Measurements from ENCODE around the gene OFD1. TPM values are rescaled to one million over a fixed set of nuclear protein-coding genes. Genes with fewer than 3 reads are reported as not detected.

The OFD1 gene
- total and polyA plus RNA-seq, 12 donors, result 7.6 to 51.5 (median 9.2) TPM

DNA sequence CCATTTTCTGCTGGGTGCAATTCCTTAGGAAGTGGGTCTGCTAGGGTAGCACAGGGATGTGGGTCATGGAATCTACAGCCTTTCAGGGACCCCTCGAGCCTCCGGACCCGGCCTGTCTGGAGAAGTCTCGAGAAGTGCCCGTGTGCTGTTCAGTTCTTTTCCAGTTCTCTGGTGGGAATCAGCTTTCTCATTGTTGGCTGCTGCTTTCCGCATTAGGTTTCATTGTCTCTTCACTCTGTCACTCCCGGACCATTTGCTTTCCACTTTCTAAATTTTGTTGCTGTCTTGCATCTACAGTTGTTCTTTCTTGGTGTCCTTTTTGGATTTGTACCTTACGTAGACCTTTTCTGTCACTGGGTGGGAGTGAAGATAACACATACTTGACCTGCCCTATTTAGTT lies 39.6 kb upstream of the OFD1 start:
- no peak overlapping the region for H3K4me3 ChIP-seq
- no peak for DNase-seq
- H3K27ac ChIP-seq, result peak overlapping the region in 1 of 10 donors; percentile 26
- H3K27me3 ChIP-seq, result peaks cover 0 to 24% (median 0%) of the 10 kb centered on the region in 7 donors
- H3K36me3 ChIP-seq, result no peaks in the 10 kb centered on the region
- peaks cover 0 to 80% (median 60%) of the 10 kb centered on the region in 9 donors for H3K4me1 ChIP-seq
- H3K9me3 ChIP-seq, result no peaks in the 10 kb centered on the region
- WGBS, 2 donors, result 52 to 61% methylated on average over 8 of the region's 8 CpGs
- intact Hi-C loops (cut with DNase I), result loop anchor here in 1 of 10 donors (5.0 kb wide), 1 partner anchor 37 kb away; the partner anchor contains the start of genes OFD1 and TRAPPC2
- no peak for ATAC-seq
- TF ChIP-seq, protein P1, sequence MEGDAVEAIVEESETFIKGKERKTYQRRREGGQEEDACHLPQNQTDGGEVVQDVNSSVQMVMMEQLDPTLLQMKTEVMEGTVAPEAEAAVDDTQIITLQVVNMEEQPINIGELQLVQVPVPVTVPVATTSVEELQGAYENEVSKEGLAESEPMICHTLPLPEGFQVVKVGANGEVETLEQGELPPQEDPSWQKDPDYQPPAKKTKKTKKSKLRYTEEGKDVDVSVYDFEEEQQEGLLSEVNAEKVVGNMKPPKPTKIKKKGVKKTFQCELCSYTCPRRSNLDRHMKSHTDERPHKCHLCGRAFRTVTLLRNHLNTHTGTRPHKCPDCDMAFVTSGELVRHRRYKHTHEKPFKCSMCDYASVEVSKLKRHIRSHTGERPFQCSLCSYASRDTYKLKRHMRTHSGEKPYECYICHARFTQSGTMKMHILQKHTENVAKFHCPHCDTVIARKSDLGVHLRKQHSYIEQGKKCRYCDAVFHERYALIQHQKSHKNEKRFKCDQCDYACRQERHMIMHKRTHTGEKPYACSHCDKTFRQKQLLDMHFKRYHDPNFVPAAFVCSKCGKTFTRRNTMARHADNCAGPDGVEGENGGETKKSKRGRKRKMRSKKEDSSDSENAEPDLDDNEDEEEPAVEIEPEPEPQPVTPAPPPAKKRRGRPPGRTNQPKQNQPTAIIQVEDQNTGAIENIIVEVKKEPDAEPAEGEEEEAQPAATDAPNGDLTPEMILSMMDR (IDR thresholded peaks at IDR 0.05), result no peak

DNA sequence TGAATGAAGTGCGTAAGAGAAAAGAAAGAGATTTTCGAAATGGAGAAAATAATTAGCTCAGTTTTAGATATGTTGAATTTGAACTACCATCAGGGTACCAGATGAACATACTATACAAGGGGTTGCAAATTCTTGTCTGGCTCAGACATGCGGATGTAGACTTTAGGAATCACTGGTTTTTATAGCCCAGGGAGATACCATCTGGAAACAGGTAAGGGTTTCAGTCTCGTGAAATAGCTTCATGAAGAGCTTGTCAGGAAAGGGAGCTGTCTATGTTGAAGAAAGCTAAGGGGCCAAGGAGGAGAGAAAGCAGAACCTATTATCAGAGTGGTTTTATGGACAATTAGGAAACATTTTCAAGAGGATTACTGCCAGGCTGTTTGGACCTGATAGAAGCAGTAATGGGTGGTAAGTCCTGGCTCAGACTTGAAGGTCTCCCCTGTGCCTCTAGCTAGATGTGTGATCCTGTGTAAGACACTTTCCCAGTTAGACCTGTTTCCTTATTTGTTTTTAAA lies 38.9 kb upstream of the OFD1 start:
- ATAC-seq (no peak), DNase-seq (no peak)
- TF ChIP-seq, protein P1 (IDR thresholded peaks at IDR 0.05), result no peak
- Histone ChIP-seq H3K27ac (no peak overlapping the region), H3K9me3 (no peaks in the 10 kb centered on the region), H3K4me1 (peaks cover 0 to 79% (median 57%) of the 10 kb centered on the region in 9 donors), H3K4me3 (no peak overlapping the region), H3K36me3 (no peaks in the 10 kb centered on the region), H3K27me3 (peaks cover 0 to 17% (median 0%) of the 10 kb centered on the region in 7 donors)
- intact Hi-C loops (cut with DNase I), result no loop called here
- 88% methylated on average over 4 of the region's 4 CpGs for WGBS, 2 donors

DNA sequence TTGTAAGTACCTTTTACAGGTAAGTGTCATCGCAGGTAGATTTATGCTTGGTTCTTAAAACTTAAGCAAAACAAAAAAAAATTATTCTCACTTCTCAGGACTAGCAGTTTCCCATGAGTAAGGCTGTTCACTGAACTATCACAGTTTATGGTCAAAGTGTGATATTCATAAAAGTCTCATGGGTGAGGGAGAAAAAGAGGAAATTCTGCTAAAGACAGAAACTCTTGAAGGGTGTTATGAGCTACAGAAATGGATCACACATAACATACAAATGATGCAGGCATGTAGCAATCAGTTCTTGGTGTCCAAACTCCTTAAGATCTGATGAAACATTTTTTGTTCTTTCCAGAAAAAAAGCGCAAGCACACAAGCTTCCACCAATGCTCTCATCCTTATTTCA lies 37.1 kb upstream of the OFD1 start:
- Histone ChIP-seq H3K36me3 (no peaks in the 10 kb centered on the region), H3K4me3 (no peak overlapping the region), H3K9me3 (no peaks in the 10 kb centered on the region), H3K27me3 (peaks cover 0 to 13% (median 0%) of the 10 kb centered on the region in 7 donors), H3K27ac (no peak overlapping the region), H3K4me1 (peaks cover 0 to 84% (median 59%) of the 10 kb centered on the region in 9 donors)
- 98 to 100% methylated on average over 2 of the region's 2 CpGs for WGBS, 2 donors
- intact Hi-C loops (cut with DNase I), result no loop called here
- TF ChIP-seq, protein P1 (IDR thresholded peaks at IDR 0.05), result no peak
- no peak for DNase-seq
- peak in 1 of 8 donors; percentile 27 for ATAC-seq

DNA sequence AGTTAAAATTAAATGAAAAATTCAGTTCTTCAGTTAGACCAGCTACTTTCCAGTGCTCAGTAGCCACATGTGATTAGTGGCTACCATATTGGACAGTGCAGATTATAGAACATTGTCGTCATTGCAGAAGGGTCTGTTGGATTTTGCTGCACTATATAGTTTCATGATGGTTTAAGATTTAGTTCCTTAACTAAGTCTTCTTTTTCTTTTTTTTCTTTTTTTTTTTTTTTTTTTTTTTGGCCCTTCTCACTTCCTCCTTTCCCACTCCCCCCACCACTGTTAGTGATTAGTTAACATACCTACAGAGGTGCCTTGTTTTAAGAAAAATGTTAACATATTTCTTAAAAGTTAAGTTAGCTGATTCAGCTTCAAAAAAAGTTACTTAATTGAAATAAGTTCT lies 36.6 kb upstream of the OFD1 start:
- H3K4me1 ChIP-seq, result peaks cover 0 to 84% (median 55%) of the 10 kb centered on the region in 9 donors
- 78 to 89% methylated on average over 1 of the region's 1 CpG for WGBS, 2 donors
- no peak overlapping the region for H3K4me3 ChIP-seq
- no peak overlapping the region for H3K27ac ChIP-seq
- H3K9me3 ChIP-seq, result no peaks in the 10 kb centered on the region
- DNase-seq (no peak), ATAC-seq (no peak)
- H3K27me3 ChIP-seq, result peaks cover 0 to 13% (median 0%) of the 10 kb centered on the region in 7 donors
- intact Hi-C loops (cut with DNase I), result no loop called here
- no peaks in the 10 kb centered on the region for H3K36me3 ChIP-seq
- TF ChIP-seq, protein P1 (IDR thresholded peaks at IDR 0.05), result no peak
